HG03159 (cell line): Measurements from ENCODE around the gene DEFB108B.
"Not testable (repeated sequence)": the region's sequence is repeated elsewhere in the genome, so short reads cannot be mapped to it uniquely, and the experiment has no call there.

Experiments
- ATAC-seq: cut with Tn5 transposase; IDR thresholded peaks from one replicate; pipeline ENCODE4 v1.9.1; 2021; ENCODE audit warnings: mild to moderate bottlenecking, moderate library complexity; ENCODE audit not compliant: unreplicated experiment

The DEFB108B gene

DNA sequence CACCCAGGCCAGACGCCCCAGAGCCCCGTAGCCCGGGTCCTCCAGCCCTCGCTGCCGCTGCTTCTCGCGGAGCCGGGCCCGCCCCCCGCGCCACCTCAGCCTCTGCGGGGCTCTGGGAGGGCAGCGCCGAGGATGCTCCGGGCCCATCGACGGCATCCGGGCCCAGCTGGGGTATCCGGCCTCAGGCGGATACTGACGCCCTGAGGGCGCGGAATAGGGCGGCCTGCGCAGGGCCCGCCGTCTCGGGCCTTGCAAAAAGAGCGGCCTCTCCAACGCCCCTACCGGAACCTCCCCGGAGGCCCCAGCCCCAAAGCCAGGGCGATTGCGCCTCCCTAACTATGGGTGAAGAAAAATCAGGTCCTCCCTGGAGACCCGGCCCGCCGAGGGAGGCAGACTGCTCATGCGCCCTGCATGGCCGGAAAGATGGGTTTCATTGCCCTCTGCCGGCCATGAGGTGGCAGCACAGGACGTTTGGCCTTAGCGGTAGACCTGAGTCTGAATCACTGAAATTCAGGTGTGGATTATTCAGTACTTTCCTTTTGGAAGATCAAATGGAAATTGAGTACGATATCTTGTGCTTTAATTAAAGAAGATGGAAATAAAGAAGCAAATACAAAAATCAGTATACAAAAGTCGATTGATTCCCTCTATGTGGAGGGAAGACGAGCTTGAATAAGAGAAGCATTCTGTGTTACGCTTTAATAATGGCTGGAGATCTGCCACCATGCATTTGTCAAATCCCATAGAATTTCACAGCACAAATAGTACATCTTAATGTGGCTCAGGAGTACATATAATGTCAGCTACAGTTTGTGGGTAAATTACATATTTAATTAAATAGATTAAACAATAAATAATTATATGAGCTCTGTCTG, 19.3 kb upstream of the DEFB108B start:
- ATAC-seq = not testable (repeated sequence)

DNA sequence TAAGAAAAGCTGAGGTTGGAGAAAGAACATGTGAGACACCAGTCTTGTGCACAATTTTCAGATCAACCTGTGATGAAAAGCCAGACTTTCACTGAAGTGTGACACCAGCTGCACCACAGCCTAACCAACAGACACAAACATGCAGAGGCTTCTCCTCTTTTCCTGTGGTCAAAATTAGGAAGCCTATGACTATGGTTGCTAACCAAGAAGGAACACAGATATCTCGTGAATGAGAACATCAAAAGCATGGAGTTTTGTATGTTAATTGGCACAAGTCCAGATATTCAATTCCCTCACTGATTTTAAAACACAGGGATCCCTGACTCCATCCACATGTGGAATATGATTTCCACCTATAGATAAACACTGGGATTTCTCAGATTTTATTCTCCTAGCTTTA, 11.5 kb upstream of the DEFB108B start:
- ATAC-seq = not testable (repeated sequence)

DNA sequence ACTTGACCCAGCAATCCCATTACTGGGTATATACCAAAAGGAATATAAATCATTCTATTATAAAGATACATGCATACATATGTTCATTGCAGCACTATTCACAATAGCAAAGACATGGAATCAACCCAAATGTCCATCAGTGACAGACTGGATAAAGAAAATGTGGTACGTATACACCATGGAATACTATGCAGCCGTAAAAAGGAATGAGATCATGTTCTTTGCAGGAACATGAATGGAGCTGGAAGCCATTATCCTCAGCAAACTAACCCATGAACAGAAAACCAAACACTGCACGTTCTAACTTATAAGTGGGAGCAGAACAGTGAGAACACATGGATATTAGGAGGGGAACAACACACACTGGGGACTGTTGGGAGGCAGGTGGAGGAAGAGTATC, 3.8 kb upstream of the DEFB108B start:
- ATAC-seq = not testable (repeated sequence)

DNA sequence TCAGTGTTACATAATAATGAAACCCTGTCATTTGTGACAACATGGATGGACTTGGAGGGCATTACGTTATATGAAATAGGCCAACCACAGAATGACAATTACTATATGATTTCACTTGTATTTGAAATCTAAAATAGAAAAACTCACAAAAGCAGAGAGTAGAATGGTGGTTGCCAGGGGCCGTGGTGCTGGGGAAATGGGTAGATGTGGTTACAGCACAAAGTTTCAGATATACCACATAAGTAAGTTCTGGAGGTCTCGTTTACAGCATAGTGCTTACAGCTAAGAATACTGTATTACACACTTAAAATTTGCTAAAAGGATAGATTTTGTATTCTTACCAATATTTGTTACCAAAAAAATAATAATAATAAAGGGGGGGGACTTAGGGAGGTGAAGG, 3.3 kb upstream of the DEFB108B start:
- not testable (repeated sequence) for ATAC-seq

DNA sequence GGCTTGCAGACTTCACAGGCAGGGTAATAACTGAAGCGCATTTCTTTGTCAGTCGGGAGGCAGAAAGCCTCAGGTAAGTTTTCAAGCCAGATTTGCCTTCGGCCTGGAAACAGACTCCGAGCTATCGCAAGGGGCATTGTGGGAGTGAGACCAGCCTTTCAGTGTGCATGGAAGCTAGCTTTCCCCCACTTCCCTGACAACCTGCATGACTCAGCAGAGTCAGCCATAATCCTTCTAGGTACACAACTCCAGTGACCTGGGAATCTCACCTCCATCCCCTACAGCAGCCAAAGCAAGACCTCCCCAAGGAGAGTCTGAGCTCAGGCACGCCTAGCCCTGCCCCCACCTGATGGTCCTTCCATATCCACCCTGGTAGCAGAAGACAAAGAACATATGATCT, 9.7 kb downstream of the DEFB108B start:
- ATAC-seq = not testable (repeated sequence)

DNA sequence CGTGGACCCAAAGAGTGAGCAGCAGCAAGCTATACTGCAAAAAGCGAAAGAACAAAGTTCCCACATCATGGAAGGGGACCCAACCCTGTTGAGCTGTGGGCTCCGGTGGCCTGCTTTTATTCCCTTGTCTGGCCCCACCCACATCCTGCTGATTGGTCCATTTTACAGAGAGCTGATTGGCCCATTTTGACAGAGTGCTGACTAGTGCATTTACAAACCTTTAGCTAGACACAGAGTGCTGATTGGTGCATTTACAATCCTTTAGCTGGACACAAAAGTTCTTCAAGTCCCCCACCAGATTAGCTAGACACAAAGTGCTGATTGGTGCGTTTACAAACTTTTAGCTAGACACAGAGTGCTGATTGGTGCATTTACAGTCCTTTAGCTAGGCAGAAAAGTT, 10.4 kb downstream of the DEFB108B start:
- ATAC-seq = not testable (repeated sequence)

DNA sequence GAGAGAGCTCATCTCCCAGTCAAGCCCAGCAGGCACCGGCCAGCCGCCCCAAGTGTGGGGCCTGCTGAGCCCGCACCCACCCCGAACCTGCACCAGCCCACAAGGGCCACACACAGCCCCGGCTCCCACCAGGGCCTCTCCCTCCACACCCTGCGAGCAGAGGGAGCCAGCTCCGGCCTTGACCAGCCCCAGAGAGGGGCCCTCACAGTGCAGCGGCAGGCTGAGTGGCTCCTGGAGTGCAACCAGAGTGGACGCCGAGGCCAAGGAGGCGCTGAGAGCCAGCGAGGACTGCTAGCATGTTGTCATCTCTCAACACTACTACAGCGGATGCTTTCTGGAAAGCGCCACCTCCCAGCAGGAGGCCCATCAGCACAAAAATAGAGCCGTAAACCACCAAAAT, 10.9 kb downstream of the DEFB108B start:
- ATAC-seq = no peak

DNA sequence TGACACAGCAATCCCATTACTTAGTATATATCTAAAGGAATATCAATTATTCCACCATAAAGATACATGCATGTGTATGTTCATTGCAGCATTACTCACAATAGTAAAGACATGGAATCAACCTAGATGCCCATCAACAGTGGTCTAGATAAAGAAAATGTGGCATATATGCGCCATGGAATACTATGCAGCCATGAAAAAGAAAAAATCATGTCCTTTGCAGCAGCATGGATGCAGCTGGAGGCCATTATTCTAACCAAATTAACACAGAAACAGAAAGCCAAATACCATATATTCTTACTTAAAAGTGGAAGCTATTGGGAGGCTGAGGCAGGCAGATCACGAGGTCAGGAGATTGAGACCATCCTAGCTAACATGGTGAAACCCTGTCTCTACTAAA, 20.9 kb downstream of the DEFB108B start:
- ATAC-seq = not testable (repeated sequence)

DNA sequence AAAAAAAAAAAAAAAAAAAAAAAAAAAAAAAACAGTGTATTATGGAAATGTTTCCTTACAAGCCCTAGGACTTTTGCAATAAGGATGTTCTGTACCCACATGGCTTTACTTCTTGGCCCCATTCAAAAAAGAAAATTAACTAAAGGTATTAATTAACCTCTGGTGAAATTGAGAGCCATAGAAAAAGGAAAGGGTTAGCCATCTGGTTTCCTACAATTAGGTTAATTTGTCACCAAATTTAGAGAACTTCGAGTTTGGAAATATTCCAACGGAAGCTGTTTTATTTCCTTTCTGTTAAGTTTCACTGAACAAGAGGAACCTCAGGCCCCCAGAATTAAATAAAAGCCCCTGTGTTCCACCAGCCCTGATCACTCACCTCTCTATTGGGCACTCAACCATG, 22.9 kb downstream of the DEFB108B start:
- not testable (repeated sequence) for ATAC-seq

DNA sequence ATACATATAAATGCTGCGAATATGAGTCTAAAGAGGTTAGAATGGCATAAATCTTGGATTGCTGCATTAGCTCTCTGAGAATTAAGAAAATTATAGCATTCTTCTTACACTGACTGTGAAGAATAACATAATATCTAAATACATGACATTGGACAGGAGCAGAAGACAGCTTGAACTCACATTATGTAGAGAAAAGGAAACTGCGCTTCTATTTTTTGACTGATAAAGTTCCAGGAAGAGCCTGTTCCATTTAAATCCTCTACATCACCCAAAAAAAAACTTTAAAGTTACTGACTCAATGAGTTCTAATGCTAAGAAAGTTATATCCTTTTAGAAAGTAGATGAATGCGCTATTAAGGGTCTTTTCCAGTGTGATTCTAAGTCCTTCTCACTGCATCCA, 27.8 kb downstream of the DEFB108B start:
- not testable (repeated sequence) for ATAC-seq

DNA sequence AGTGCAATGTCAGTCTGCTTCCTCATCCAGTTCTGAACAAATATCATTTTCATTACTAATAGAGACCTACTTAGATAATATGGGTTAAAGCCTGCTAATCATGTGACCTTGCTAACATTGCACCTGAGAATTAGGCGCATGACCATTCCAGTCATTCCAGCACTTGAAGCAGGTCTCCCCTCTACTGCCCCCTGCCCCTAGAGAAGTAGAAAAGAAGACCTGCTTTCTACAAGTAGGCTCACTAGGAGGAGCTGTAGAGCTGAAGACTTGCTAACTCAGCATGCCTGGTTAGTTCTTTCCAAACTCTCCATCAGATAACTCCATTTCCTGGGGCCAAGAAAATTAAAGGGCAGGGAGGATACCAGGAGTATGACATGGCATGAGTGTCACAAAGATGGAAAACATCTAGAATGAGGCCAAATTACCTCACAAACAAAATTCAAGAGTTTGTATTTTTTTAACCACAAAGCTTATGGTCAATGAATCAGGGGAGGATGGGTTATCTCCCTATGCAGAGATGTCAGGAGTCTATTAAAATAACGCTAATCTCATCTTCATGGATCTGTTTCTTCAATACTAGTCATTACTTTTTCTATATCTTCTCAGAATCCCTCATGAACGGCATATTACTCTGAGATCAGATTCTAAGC, 31.1 kb downstream of the DEFB108B start:
- peak; percentile 61 for ATAC-seq

DNA sequence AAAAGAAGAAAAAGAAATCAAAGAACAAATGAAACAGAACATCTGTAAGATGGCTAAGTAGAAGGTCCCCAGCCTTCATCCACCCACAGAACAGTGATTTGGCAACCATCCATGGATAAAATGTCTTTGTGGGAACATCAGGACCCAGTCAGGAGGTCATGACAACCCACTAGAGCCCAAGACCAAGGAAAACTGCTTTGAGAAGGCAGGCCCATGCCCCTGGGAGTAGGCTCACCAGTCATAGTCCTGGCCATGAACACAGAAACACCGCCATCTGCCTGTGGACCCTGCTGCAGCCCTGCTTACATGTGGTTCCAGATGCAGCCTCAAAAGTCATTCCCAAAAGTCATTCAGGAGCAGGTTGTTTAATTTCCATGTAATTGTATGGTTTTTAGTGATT, 34.2 kb downstream of the DEFB108B start:
- ATAC-seq = not testable (repeated sequence)

DNA sequence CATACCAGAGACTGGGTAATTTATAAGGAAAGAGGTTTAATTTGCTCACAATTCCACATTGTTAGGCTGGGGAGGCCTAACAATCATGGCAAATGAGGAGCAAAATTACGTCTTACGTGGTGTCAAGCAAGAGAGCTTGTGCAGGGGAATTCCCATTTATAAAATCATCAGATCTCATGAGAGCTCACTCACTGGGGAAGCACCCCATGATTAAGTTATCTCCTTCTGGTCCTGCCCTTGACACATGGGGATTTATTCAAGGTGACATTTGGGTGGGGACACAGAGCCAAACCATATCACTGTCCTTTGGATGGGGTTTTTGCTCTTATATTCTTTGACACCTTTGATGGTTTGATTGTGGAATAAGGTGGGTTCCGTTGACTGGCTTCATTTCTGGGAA, 36.9 kb downstream of the DEFB108B start:
- not testable (repeated sequence) for ATAC-seq

DNA sequence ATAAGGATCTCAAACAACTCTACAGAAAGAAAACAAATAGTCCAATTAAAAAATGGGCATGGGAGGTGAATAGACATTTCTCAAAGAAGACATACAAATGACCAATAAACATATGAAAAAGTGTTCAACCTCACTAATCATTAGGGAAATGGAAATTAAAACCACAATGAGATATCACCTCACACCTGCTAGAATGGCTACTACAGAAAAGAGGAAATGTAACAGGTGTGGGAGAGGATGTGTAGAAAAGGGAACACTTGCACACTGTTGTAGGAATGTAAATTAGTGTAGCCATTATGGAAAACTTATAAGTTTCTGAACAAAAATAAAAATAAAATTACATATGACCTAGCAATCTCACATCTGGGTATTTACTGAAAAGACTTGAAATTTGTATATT, 37.7 kb downstream of the DEFB108B start:
- not testable (repeated sequence) for ATAC-seq

DNA sequence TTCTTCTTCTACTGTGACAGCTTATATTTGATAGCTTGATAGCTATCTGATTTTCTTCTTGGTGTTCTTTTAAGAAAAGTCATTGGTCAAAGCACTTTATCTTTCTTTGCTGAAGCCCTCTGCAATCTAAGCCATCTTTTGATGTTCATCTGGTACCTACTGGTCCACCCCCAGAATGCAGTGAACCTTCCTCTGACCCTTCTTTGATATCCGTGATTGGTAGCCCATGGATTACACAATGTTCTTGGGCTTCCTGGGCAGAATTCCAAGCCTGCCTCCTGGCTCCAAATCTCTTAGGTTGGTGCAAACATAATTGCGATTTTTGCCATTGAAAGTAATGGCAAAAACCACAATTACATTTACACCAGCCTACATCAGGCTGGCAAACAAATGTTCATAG, 43.3 kb downstream of the DEFB108B start:
- not testable (repeated sequence) for ATAC-seq

DNA sequence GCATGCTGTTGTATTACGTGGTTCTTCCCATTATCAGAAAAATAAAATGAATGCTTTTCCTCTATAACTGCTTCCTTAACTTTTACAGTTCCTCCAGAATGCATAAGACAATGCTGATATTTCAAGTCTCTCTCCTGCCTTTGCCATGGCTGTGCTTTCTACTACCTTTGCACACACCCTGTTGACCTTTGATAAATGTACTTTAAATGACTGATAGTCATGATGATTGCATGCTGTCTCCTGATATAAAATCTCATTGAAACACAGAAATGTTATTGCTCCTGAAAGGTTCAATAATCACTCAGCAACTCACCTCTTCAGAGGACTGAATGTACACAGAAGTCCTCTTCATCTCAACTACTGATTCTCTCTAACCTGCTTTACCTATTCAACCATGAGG, 45.1 kb downstream of the DEFB108B start, which contains the start of gene DEFB131B:
Gene DEFB131B, plus strand, starts transcription at position 395 of the 400 bp plus-strand sequence. Its CDS starts 0 bp downstream, at position 395.
- not testable (repeated sequence) for ATAC-seq

DNA sequence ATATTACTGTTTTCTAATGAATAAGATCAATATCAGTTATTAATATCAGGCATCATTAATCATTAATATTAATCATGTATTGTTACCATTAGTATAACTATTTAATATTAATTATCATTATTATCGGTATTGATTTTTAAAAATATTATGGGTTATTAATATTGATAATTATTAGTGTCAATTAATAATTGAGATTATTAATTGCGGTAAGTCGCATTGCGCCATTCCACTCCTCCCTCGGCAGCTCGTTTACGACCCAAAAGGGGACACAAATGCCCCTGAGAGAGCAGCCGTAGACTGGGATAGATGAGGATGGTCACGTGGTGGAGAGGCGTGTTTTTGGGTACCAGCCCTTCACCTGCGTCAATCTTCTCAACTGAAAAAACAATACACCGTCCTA, 52.8 kb downstream of the DEFB108B start:
- ATAC-seq = not testable (repeated sequence)
